ENCODE measurements around the gene CD300A. TPM values are rescaled to one million over a fixed set of nuclear protein-coding genes. Genes with fewer than 3 reads are reported as not detected.

CD300A gene
- total RNA-seq, 2 donors from 2014 or later = 2.9 to 5.7 TPM

DNA sequence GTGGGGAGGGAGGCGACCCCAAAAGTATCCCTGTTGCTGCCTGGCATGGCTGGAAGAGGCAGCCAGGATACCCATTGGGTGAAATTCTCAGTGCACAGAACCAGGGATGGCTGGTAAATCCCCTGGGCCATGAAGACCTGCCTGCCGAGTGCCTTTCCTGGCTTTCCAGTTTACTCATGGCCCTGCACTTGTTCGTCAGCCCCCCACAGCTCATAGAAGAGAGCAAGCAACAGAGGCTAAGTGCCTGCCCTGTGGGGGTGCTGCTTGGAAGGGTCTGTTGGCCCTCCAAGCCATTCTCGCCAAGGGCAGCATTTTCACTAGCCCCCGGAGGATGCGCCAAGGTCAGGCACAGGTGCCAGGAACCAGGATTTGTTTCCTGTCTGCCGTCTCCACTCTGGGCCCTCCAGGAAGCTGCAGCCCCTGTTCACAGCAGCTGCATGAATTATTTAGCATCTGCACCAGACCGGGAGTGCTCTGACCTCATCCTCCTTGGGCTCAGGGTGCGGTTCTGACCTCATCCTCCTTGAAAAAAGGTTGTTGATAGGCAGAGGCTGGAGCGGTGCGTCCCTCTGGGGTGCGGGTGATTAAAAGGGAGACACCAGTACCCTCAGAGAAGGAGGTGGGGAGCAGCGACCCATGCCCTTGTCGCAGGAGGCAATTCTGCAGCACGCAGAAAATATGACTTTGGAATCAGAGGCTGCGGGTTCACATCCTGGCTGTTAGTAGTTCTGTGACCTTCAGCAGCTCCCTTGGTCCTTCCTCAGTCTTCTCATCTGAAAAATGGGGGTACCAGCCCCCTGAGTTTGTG, 14.2 kb upstream of the CD300A start:
- intact Hi-C loops (cut with DNase I) = loop anchor here in 1 of 2 donors (10.0 kb wide), 1 partner anchor 147 kb away; no protein-coding TSS in a partner anchor
- no peak for ATAC-seq
- no peak for DNase-seq

DNA sequence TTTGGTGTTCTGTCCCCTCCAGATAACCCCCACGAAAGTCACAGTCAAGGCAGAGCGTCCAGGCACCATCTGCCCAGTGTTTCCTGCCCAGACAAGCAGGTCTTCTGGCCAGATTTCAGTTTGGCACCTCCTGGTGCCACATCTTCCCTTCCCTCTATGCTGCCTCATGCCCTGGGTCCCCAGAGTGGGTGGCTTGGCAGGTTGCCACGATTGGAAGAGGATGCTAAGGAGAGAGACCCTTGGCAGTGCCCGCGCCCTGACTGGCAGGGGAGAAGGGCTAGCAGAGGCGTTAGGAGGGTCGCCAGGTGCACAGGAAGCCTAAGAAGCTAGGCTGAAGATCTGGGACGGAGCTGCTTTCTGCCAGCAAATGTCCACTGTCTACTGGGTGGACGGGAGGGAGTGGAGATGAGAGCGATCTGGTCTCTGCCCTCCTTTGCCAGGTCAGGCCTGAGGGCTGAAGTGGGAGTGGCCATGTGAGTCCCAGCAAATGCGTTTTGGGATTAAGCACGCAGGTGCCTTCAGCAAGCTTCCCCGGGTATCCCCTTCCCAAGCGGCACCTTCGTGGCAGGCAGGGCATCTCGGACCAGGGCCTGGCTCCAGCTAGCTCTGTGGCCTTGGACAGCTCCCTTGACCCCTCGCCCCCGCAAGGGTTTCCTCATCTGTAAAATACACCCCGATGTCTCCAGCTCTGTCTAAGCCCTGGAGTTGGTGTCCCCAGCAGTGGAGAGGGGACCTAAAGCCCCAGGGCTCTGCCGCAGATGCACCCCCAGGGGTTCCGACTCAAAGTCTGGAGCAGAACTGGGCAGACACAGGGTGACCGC, 13.4 kb upstream of the CD300A start:
- no peak for DNase-seq
- ATAC-seq = peak in 1 of 2 donors; percentile 0
- intact Hi-C loops (cut with DNase I) = loop anchor here in 1 of 2 donors (10.0 kb wide), 1 partner anchor 148 kb away; no protein-coding TSS in a partner anchor

DNA sequence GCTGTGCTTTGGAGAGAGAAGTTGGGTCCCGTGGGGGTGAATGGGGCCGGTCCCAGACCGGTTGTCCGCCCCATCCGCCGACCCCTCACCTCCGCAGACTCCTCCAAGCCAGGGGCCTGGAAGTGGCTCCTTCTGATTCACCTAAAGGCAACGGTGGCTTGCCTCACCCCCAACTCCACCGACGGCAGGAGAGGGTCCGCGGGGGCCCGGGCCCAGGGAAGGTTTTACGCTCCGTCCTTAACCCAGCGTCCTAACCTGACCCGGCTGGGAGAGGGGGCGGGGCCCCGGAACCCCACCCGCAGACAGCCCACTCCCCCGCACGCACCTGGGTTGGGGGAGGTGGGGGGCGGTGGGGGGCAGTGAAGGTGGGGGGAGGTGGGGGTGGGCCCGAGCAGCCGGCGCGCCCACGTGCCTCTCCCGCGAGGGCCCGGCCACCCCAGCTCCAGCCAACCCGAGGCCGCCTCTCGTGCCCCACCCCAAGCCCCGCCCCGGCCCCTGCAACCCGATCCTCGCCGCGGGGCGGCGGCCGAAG, 12.7 kb upstream of the CD300A start:
- intact Hi-C loops (cut with DNase I) = loop anchor here in 1 of 2 donors (10.0 kb wide), 1 partner anchor 149 kb away; no protein-coding TSS in a partner anchor
- ATAC-seq = peak; percentile 97
- DNase-seq = no peak

DNA sequence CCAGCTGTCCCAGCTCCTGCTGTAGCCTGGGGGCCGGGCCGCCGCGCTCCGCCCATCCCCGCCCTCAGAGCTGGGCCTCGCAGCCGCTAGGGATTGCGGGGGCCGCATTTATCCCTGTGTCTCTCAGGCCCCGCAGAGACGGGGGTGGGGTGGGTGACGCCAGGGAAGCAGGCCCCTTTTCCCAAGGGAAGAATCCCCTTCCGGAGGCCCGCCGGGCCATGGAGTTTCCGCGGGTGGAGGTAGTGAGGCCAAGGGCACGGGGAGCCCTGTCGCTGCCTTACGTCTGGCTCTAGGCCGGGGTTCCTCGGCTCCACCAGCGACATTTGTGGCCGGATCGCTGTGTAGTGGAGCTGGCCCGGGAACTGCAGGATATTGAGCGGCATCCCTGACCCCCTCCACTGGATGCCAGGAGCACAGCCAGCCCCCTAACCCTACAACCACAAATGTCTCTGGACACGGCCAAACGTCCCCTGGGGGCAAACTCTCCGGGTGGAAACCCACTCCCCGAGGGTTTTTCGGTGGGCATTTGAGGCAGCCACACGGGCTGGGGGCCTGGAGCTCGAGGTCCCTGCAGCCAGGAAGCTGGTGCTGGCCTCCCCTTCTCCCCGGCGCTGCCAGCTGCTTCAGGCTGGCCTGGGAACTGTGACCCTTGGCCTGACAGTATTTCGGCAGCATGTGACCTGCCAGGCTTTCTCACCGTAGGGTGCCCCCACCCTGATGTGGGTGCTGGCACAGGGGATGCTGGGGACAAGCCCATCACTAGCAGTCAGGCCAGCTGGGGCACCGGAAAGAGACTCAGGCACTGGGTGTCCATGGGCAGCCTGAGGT, 12.0 kb upstream of the CD300A start:
- peak; percentile 94 for DNase-seq
- intact Hi-C loops (cut with DNase I) = loop anchor here in 1 of 2 donors (10.0 kb wide), 1 partner anchor 150 kb away; no protein-coding TSS in a partner anchor
- ATAC-seq = peak; percentile 52 to 67

DNA sequence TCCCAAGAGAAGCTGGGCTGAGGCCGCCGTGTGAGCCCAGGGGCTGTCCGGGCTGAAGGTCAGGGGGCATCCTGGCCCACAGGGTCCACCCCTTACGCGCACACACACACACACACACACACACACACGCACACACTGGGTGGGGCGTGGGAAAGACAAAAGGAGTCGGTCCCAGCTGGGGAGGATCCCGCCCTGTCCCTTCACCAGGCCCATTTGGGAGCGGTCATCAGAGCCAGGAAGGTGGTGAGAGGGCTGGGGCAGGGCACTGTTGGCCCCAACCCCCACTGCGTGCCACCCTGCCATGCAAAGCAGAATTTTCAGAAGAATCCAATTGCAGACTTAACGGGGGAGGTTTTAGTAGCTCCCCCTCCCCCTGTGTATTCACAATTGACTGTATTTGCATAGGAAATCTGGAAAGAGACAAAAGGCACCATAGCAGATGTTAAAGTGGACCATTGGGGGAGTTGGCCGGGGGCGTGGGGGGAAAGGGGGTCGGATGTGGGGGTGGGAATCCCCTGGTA, 11.3 kb upstream of the CD300A start:
- ATAC-seq (peak in 1 of 2 donors; percentile 6), DNase-seq (peak; percentile 58)
- intact Hi-C loops (cut with DNase I) = loop anchor here in 1 of 2 donors (10.0 kb wide), 1 partner anchor 150 kb away; no protein-coding TSS in a partner anchor

DNA sequence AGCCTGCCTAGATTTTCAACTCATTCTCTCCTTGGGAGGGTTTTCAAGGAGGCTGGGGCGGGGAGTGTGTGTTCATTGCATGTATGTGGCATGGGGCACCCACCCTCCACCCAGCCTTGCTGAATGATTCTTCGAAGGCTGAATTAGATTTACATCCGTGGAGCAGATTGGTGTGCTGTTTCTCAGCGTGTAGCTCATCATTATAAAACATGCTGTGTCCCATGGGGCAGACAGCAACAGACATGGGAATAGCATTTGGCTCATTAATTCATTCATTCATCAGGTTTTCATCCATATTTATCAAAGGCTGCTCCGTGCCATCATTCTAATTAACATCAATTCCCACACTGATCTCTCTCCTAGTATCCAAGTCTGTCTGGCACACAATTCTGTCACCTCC, 10.6 kb upstream of the CD300A start:
- DNase-seq = no peak
- ATAC-seq = no peak
- intact Hi-C loops (cut with DNase I) = loop anchor here in 1 of 2 donors (10.0 kb wide), 1 partner anchor 151 kb away; no protein-coding TSS in a partner anchor

DNA sequence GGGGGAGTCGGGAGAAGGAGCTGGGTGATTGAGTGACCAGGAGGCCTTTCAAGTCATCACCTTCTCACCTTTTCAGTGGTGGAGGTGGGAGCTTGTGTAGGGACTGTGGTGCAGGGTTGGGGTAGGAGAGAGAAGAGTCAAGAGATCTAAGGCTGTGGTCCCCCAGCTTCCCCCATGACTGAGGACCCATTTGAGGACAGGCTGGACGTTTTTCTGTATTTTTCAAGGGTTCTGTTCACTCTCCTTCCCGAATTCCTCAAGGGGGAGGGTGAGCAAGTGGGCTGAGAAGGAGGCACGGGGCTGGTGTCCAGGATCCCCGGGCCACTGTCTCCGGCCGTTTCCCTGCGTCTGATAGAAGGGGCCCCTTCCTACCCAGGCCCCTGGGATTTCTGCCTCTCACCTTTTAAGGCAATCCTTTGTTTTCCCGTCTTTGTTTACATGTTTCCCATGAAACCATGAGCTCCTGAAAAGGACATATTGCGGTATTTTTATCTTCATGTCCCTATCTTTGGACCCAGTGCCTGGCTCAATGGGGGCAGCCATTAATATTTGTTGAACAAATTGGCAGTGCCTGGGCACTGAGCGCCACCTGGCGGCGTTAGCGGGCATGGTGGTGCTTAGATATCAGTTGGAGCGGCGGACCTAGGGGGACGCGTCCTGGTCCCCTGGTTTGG, 9.2 kb upstream of the CD300A start:
- ATAC-seq (peak in 1 of 2 donors; percentile 4), DNase-seq (peak; percentile 84)
- intact Hi-C loops (cut with DNase I) = loop anchor here (1.0 to 10.0 kb wide), 2 partner anchors 78 to 152 kb away; no protein-coding TSS in a partner anchor

DNA sequence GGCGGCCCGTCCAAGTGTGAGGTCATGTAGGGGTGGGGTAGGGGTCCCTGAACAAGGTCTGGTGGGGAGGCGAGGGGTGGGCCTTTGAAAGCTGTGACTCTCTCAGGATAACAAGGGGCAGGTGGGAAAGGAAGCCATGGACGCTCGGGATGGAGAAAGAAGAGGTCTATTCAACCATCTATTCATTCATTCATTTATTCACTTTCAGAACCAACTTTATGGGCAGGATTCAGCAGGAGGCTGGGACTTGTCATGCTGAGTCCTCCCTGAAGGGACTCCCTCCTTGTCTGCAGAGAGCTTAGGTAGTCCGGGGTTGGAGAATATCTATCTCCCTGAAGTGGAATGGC, 8.6 kb upstream of the CD300A start:
- intact Hi-C loops (cut with DNase I) = loop anchor here (1.0 to 10.0 kb wide), 2 partner anchors 78 to 153 kb away; no protein-coding TSS in a partner anchor
- ATAC-seq = no peak
- no peak for DNase-seq

DNA sequence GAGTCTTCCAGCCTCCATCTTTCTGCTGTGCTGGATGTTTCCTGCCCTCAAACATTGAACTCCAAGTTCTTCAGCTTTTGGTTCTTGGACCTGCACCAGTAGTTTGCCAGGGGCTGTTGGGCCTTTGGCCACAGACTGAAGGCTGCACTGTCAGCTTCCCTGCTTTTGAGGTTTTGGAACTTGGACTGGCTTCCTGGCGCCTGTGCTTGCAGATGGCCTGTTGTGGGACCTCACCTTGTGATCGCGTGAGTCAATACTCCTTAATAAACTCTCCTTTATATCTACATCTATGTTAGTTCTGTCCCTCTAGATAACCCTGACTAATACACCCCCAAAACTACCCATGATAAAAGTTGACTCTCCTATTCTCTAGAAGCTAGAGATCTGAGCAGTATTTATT, 7.6 kb upstream of the CD300A start:
- DNase-seq (no peak), ATAC-seq (no peak)
- intact Hi-C loops (cut with DNase I) = loop anchor here in 1 of 2 donors (10.0 kb wide), 1 partner anchor 154 kb away; no protein-coding TSS in a partner anchor

DNA sequence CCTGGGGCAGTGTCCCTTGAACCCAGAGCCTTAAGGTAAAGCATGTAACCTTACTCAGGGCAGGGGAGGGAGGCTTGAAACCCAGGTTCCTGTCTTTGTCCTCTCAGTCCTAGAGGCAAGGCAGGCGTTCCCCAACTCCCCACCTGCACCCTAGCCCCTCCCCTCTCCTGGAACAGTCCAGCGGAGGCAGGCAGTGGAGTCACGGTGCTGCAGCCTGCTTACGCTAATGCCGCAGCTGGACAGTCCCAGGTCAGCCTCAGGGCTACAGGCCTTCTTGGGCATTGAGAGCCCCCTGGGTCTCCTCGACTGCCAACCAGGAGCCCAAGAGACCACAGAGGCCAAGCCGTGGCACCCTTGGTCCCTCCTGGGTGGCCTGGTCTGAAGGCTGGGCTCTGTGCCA, 6.8 kb upstream of the CD300A start:
- DNase-seq (no peak), ATAC-seq (no peak)
- intact Hi-C loops (cut with DNase I) = loop anchor here in 1 of 2 donors (10.0 kb wide), 1 partner anchor 155 kb away; no protein-coding TSS in a partner anchor

DNA sequence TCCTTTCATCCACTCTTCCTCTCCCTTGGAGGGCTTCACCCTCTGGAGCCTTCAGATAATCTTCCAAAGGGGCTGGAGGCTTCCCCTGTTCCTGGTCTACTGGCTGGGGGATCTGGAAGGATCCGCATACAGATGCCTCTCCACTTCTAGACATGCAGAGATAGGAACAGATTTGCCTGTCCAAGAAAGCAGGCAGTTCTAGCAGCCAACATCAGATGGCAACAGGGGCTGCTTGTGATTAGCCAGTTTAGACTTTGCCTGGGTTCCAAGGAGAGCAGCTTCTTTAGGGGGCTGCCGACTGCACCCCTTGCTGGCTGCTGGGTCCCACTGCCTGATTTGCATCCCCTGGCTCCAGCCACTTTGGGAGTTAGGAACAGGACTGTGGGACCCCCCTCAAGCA, 6.2 kb upstream of the CD300A start:
- intact Hi-C loops (cut with DNase I) = no loop called here
- DNase-seq (no peak), ATAC-seq (no peak)

DNA sequence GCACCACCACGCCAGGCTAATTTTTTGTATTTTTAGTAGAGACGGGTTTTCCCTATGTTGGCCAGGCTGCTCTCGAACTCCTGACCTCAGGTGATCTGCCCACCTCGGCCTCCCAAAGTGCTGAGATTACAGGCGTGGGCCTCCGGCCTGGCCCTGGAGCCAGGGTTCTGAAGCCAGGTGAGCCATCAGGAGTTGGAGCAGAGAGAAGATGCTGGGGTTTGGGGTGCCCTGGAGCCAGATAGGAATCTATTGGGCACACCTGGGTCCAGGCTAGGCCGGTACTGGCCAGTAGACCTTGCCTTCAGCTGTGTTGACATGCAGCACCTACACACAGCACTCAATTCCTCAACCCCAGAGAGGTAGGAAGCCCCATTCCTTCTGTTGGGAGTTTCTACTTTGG, 5.4 kb upstream of the CD300A start:
- intact Hi-C loops (cut with DNase I) = no loop called here
- DNase-seq (no peak), ATAC-seq (no peak)

DNA sequence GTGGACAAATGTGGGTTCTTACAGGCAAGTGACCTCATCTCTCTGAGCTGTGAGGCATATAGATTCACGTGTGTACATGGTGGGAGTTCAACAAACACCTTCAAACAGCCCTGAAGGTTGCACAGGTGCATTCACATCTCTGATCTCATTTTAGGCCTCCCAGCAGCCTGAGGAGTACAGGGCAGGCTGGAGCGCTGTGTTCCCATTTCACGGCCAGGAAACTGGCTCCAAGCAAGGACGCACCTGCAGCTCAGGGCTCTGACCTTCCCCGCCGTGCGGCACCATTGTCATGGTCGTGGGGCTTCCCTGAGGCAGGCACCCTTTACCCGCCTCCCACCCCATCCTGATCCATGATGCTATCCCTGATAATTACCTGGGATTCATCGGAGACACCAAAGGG, 4.8 kb upstream of the CD300A start:
- DNase-seq (no peak), ATAC-seq (no peak)

DNA sequence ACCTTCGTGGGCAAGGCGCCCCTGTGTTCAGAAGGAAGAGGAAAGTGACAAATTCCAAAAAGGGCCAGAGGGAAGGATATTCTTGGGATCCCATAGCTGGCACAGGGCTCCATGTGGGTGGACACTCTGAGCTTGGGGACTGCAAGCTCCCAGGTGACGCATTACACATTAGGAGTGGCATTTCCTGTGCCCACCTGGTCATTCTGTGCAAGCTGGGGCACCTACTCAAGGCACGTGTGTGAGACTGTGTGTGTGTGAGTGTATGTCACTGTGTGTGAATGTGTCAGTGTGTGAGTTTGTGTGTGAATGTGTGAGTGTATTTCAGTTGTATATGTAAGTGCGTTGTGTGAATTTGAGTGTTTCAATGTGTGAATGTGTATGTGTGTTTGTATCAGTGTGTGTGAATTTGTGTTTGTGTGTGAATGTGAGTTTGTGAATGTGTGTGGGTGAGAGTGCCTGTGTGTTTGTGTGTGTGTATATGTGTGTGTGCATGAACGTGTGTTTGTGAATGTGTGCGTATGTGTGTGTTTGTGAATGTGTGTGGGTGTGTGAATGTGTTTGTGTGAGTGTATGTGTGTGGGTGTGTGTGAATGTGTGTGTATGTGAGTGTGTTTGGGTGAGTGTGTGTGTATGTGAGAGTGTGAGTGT, 1.6 kb upstream of the CD300A start:
- intact Hi-C loops (cut with DNase I) = no loop called here
- ATAC-seq (no peak), DNase-seq (no peak)

More for the DNA sequence above, 4.8 kb upstream of the CD300A start:
- intact Hi-C loops (cut with DNase I) = no loop called here

DNA sequence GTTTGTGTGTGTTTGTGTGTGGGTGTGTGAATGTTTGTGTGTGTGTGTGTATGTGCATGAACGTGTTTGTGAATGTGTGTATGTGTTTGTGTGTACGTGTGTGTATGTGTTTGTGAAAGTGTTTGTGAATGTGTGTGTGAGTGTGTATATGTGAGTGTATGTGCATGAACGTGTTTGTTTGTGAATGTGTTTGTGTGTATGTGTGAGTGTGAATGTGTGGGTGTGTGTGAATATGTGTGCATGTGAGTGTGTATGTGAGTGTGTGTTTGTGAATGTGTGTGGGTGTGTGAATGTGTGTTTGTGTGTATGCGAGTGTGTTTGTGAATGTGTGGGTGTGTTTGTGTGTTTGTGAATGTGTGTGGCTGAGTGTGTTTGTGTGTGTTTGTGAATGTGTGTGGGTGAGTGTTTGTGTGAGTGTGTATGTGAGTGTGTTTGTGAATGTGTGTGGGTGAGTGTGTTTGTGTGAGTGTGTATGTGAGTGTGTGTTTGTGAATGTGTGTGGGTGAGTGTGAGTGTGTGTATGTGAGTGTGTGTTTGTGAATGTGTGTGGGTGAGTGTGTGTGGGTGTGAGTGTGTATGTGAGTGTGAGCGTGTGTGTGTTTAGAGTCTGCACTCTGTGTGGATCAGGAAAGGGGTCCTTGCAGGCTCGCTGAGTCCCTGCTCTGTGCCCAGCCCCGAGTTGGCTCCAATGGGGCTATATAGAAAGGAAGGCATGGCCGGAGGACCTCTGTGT, 890 bp upstream of the CD300A start:
- intact Hi-C loops (cut with DNase I) = no loop called here
- DNase-seq = no peak
- ATAC-seq = no peak

DNA sequence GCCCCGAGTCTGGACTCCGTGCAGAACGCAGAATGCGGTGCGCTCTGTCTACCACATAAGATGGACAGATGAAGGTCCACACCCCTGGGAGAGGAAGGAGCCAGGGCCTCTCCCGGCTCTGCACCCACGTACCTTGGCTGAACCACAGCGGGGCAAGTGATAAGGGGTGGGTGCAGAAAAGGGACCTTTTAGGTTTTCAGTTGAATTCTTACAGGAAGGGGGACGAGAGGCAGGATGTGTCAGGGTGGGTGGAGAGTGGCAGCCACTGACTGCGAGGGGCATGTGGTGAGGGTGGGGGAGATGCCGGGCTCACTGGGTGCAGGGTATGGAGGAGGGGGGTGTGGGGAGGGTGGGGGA, 372 bp downstream of the CD300A start:
- intact Hi-C loops (cut with DNase I) = no loop called here
- ATAC-seq = peak; percentile 7 to 18
- no peak for DNase-seq
